HEK293 (cell line): ENCODE results near the gene ESR1.

ENCODE experiments used
- CTCF ChIA-PET: fragments of 350-600 bp; formaldehyde crosslinking; extraction: SDS; loops from one replicate; lab custom pipeline; 2021; ENCODE audit warnings: antibody characterized with exemption; lab: Yijun Ruan, JAX
- POLR2A ChIA-PET: fragments of 300-600 bp; formaldehyde crosslinking; extraction: SDS; loops from one replicate; lab custom pipeline; 2020; ENCODE audit warnings: antibody characterized with exemption, inconsistent platforms; lab: Yijun Ruan, JAX
- H3K27ac ChIP-seq: fragments of 200-500 bp; sonication (Bioruptor generic); 2 replicates; pipeline ENCODE4 v1.5.1; 2014; ENCODE audit warnings: low read depth, low read length, control low read depth, inconsistent platforms; ENCODE audit errors: extremely low read depth
- H3K36me3 ChIP-seq, 2 experiments: fragments of 200-500 bp in 1 of 2; sonication (Bioruptor generic) in 1 of 2; 1 replicate in 1 of 2; 2 replicates in 1 of 2; pipeline ENCODE4 v1.5.1; 2014 to 2017; ENCODE audit warnings: inconsistent platforms in 2 of 2, low read length in 2 of 2; ENCODE audit not compliant: control insufficient read depth in 2 of 2, insufficient read depth in 1 of 2
- H3K4me1 ChIP-seq: fragments of 200-500 bp; sonication (Bioruptor generic); 2 replicates; pipeline ENCODE4 v1.5.1; 2014; ENCODE audit warnings: mild to moderate bottlenecking, low read length, inconsistent platforms; ENCODE audit not compliant: control insufficient read depth, insufficient read depth
- H3K4me3 ChIP-seq: 2 replicates; pipeline ENCODE4 v1.5.1; 2011; ENCODE audit warnings: low read depth, mild to moderate bottlenecking, control low read depth, low read length, moderate library complexity
- H3K9me3 ChIP-seq: fragments of 200-500 bp; sonication (Bioruptor generic); 2 replicates; pipeline ENCODE4 v1.5.1; 2014; ENCODE audit warnings: low read depth, low read length, inconsistent platforms; ENCODE audit not compliant: control insufficient read depth, insufficient read depth
- BCL11A ChIP-seq: fragments of 450-650 bp; formaldehyde crosslinking; IDR thresholded peaks from 2 replicates; pipeline ENCODE4 v1.5.1; 2016; ENCODE audit warnings: low read depth, missing biosample characterization, missing genetic modification characterization
- EGR2 ChIP-seq: fragments of 450-650 bp; formaldehyde crosslinking; IDR thresholded peaks from 2 replicates; pipeline ENCODE4 v1.5.1; 2016; ENCODE audit warnings: low read depth, missing biosample characterization, missing genetic modification characterization
- GLIS1 ChIP-seq: fragments of 450-650 bp; formaldehyde crosslinking; IDR thresholded peaks from 2 replicates; pipeline ENCODE4 v1.5.1; 2016; ENCODE audit warnings: missing biosample characterization, missing genetic modification characterization
- KLF8 ChIP-seq: fragments of 450-650 bp; formaldehyde crosslinking; IDR thresholded peaks from 2 replicates; pipeline ENCODE4 v1.5.1; 2016; ENCODE audit warnings: missing biosample characterization, missing genetic modification characterization
- KLF9 ChIP-seq: fragments of 450-650 bp; formaldehyde crosslinking; IDR thresholded peaks from 2 replicates; pipeline ENCODE4 v1.5.1; 2016; ENCODE audit warnings: missing biosample characterization, missing genetic modification characterization, low read depth
- MYNN ChIP-seq: fragments of 450-650 bp; formaldehyde crosslinking; IDR thresholded peaks from 2 replicates; pipeline ENCODE4 v1.5.1; 2016; ENCODE audit warnings: missing biosample characterization, missing genetic modification characterization, borderline replicate concordance
- REPIN1 ChIP-seq: fragments of 450-650 bp; formaldehyde crosslinking; IDR thresholded peaks from 2 replicates; pipeline ENCODE4 v1.5.1; 2017; ENCODE audit warnings: missing biosample characterization, missing genetic modification characterization, low read depth
- SALL2 ChIP-seq: fragments of 450-650 bp; formaldehyde crosslinking; IDR thresholded peaks from 2 replicates; pipeline ENCODE4 v1.5.0; 2017; ENCODE audit warnings: missing biosample characterization, mild to moderate bottlenecking, missing genetic modification characterization, borderline replicate concordance
- SCRT2 ChIP-seq: fragments of 450-650 bp; formaldehyde crosslinking; IDR thresholded peaks from 2 replicates; pipeline ENCODE4 v1.5.1; 2016; ENCODE audit warnings: missing biosample characterization, missing genetic modification characterization
- SETDB1 ChIP-seq: IDR thresholded peaks from one replicate; pipeline ENCODE4 v1.6.1; 2017; ENCODE audit warnings: mild to moderate bottlenecking, low read length, moderate library complexity, mixed read lengths; ENCODE audit not compliant: insufficient read length
- TRIM28 ChIP-seq: IDR thresholded peaks from 2 replicates; pipeline ENCODE4 v1.6.1; 2011; ENCODE audit warnings: low read length, control low read depth, borderline replicate concordance
- ZBTB8A ChIP-seq: fragments of 450-650 bp; formaldehyde crosslinking; IDR thresholded peaks from 2 replicates; pipeline ENCODE4 v1.5.1; 2016; ENCODE audit warnings: missing biosample characterization, missing genetic modification characterization
- ZFHX2 ChIP-seq: fragments of 450-650 bp; formaldehyde crosslinking; conservative IDR thresholded peaks from 2 replicates; pipeline ENCODE4 v1.5.1; 2016; ENCODE audit warnings: missing biosample characterization, missing genetic modification characterization
- ZNF311 ChIP-seq: fragments of 450-650 bp; formaldehyde crosslinking; IDR thresholded peaks from 2 replicates; pipeline ENCODE4 v1.5.1; 2017; ENCODE audit warnings: missing biosample characterization, missing genetic modification characterization, borderline replicate concordance
- ZNF426 ChIP-seq: fragments of 450-650 bp; formaldehyde crosslinking; IDR thresholded peaks from 2 replicates; pipeline ENCODE4 v1.5.1; 2017; ENCODE audit warnings: missing biosample characterization, missing genetic modification characterization, mild to moderate bottlenecking, inconsistent platforms, moderate library complexity
- ZNF549 ChIP-seq: fragments of 450-650 bp; IDR thresholded peaks from 2 replicates; pipeline ENCODE4 v1.5.1; 2018; ENCODE audit warnings: missing biosample characterization, missing genetic modification characterization, mild to moderate bottlenecking, inconsistent platforms, moderate library complexity
- ZNF623 ChIP-seq: fragments of 450-650 bp; formaldehyde crosslinking; IDR thresholded peaks from 2 replicates; pipeline ENCODE4 v1.5.1; 2016; ENCODE audit warnings: missing biosample characterization, missing genetic modification characterization
- ZNF768 ChIP-seq: fragments of 450-650 bp; formaldehyde crosslinking; IDR thresholded peaks from 2 replicates; pipeline ENCODE4 v1.5.1; 2018; ENCODE audit warnings: missing biosample characterization, mild to moderate bottlenecking, missing genetic modification characterization
- ZNF777 ChIP-seq: fragments of 450-650 bp; formaldehyde crosslinking; IDR thresholded peaks from 2 replicates; pipeline ENCODE4 v1.5.1; 2017; ENCODE audit warnings: missing biosample characterization, missing genetic modification characterization, borderline replicate concordance
- ZNF792 ChIP-seq: fragments of 450-650 bp; formaldehyde crosslinking; IDR thresholded peaks from 2 replicates; pipeline ENCODE4 v1.5.1; 2016; ENCODE audit warnings: missing biosample characterization, missing genetic modification characterization
- ZSCAN16 ChIP-seq: fragments of 450-650 bp; formaldehyde crosslinking; IDR thresholded peaks from 2 replicates; pipeline ENCODE4 v1.5.1; 2016; ENCODE audit warnings: missing biosample characterization, missing genetic modification characterization
- ZSCAN4 ChIP-seq: fragments of 450-650 bp; formaldehyde crosslinking; IDR thresholded peaks from 2 replicates; pipeline ENCODE4 v1.5.1; 2017; ENCODE audit warnings: missing biosample characterization, missing genetic modification characterization
- TF ChIP-seq, protein P1 (sequence below): fragments of 450-650 bp; formaldehyde crosslinking; IDR thresholded peaks from 2 replicates; pipeline ENCODE4 v1.5.1; 2016; ENCODE audit warnings: missing biosample characterization, missing genetic modification characterization, borderline replicate concordance

Gene ESR1

GRCh38 chr6:152055517-152055916, 248.0 kb downstream of the ESR1 start:
- Histone ChIP-seq H3K27ac (no peak overlapping the region), H3K36me3 (no peaks in the 10 kb centered on the region), H3K4me1 (peaks cover 4% of the 10 kb centered on the region; the same call in 1 of the 2 replicates), H3K4me3 (no peak overlapping the region), H3K9me3 (no peaks in the 10 kb centered on the region)
- ChIA-PET POLR2A (no interaction called here), CTCF (interaction anchor here (0.7 to 1.6 kb wide), 3 partner anchors 15 to 290 kb away, joined by 3 read pairs; no protein-coding TSS in a partner anchor)
- peak; percentile 88 for TF ChIP-seq TRIM28
- TF ChIP-seq ZNF311 (tag by site-specific recombination): no peak
- peak; percentile 73 for TF ChIP-seq SETDB1

DNA sequence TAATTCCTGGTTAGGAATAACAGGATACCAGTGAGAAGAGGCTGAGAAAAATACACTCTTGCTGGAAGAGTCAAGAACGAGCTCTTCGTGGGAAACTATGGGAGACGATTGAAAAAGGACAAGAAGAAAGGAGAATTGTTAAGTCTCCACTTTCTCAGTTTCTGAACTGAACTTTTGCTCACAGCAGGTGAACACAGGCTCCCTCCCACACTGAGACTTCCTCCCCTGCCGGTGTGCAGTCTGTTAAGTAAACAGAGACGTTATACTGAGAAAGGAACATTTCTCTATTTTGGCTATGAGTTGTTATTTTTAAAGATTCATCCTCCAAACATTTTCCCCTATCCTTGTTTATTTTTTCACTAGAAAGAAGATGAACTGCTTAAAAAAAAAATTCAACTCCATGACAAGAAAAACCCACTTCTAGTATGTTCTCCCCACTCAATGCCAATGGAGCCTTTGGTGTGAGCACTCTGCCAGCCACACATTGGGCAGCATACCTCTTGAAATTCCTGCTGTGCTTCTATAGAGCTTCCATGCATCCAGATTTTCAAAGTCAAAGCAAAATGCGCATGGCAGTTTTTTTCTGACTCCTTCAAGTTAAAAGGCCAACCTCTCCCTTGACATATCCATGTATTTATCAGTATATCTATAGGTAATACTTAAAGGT, 250.5 kb downstream of the ESR1 start:
- TF ChIP-seq REPIN1 (tag by site-specific recombination): no peak
- no peak for TF ChIP-seq ZNF426
- TF ChIP-seq ZNF768 (tag by site-specific recombination): no peak
- no peak for TF ChIP-seq EGR2
- TF ChIP-seq ZNF792 (tag by site-specific recombination): no peak
- TF ChIP-seq BCL11A (tag by site-specific recombination): no peak
- no peak for TF ChIP-seq KLF9 (tag by site-specific recombination)
- TF ChIP-seq ZNF777 (tag by site-specific recombination): no peak
- TF ChIP-seq SALL2 (tag by site-specific recombination): no peak
- TF ChIP-seq ZSCAN16 (tag by site-specific recombination): no peak
- TF ChIP-seq, protein P1, sequence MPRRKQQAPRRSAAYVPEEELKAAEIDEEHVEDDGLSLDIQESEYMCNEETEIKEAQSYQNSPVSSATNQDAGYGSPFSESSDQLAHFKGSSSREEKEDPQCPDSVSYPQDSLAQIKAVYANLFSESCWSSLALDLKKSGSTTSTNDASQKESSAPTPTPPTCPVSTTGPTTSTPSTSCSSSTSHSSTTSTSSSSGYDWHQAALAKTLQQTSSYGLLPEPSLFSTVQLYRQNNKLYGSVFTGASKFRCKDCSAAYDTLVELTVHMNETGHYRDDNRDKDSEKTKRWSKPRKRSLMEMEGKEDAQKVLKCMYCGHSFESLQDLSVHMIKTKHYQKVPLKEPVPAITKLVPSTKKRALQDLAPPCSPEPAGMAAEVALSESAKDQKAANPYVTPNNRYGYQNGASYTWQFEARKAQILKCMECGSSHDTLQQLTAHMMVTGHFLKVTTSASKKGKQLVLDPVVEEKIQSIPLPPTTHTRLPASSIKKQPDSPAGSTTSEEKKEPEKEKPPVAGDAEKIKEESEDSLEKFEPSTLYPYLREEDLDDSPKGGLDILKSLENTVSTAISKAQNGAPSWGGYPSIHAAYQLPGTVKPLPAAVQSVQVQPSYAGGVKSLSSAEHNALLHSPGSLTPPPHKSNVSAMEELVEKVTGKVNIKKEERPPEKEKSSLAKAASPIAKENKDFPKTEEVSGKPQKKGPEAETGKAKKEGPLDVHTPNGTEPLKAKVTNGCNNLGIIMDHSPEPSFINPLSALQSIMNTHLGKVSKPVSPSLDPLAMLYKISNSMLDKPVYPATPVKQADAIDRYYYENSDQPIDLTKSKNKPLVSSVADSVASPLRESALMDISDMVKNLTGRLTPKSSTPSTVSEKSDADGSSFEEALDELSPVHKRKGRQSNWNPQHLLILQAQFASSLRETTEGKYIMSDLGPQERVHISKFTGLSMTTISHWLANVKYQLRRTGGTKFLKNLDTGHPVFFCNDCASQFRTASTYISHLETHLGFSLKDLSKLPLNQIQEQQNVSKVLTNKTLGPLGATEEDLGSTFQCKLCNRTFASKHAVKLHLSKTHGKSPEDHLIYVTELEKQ (tag by site-specific recombination): no peak
- no peak for TF ChIP-seq MYNN (tag by site-specific recombination)
- peak; percentile 22; the same call in 1 of the 2 replicates for TF ChIP-seq ZFHX2
- TF ChIP-seq GLIS1 (tag by site-specific recombination): peak; percentile 38
- peak; percentile 74; the same call in 1 of the 2 replicates for TF ChIP-seq ZNF549
- no peak for TF ChIP-seq ZBTB8A (tag by site-specific recombination)
- no peak for TF ChIP-seq KLF8 (tag by site-specific recombination)
- no peak for TF ChIP-seq ZSCAN4
- no peak for TF ChIP-seq ZNF623
- TF ChIP-seq SCRT2 (tag by site-specific recombination): no peak
- Histone ChIP-seq H3K9me3 (no peaks in the 10 kb centered on the region), H3K36me3 (no peaks in the 10 kb centered on the region), H3K4me1 (peaks cover 4% of the 10 kb centered on the region; the same call in 1 of the 2 replicates), H3K27ac (no peak overlapping the region), H3K4me3 (no peak overlapping the region)
- CTCF ChIA-PET: interaction anchor here (0.7 to 0.9 kb wide), 2 partner anchors 94 to 280 kb away, joined by 3 read pairs; no protein-coding TSS in a partner anchor
- POLR2A ChIA-PET: interaction anchor here (0.7 kb wide), 1 partner anchor 292 kb away, joined by 4 read pairs; no protein-coding TSS in a partner anchor
